HG03521 (cell line): ENCODE data around the gene NOP58.
"Not testable (repeated sequence)": the region's sequence is repeated elsewhere in the genome, so short reads cannot be mapped to it uniquely, and the experiment has no call there.

Source experiments
- ATAC-seq: cut with Tn5 transposase; IDR thresholded peaks from one replicate; pipeline ENCODE4 v1.9.1; 2021; ENCODE audit warnings: mild to moderate bottlenecking, moderate library complexity; ENCODE audit not compliant: unreplicated experiment

Gene NOP58

GRCh38 chr2:202299712-202300111 lies 34.1 kb downstream of the NOP58 start:
- peak; percentile 98 for ATAC-seq

DNA sequence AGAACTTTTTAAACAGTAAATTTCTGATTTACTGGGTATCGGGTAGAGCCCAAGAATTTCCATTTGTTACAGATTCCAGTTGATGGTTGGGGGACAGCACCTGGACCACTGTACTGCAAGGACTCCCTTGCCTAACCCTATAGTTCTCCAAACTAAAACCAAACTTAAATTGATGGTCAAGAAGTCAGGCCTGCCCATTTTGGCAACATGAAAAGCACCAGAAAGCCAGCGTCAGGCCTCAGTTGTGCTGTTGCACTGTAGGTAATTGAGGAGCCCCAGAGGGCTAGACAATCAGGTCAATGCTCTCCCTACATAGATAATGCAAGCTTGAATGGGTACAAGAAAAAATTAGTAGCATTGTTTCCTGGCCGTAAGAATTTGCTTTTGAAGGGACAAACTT lies 40.5 kb downstream of the NOP58 start:
- ATAC-seq = no peak

GRCh38 chr2:202307690-202308089 lies 42.1 kb downstream of the NOP58 start:
- no peak for ATAC-seq

- no peak for ATAC-seq
Observed at GRCh38 chr2:202311823-202312388, 46.3 kb downstream of the NOP58 start.

DNA sequence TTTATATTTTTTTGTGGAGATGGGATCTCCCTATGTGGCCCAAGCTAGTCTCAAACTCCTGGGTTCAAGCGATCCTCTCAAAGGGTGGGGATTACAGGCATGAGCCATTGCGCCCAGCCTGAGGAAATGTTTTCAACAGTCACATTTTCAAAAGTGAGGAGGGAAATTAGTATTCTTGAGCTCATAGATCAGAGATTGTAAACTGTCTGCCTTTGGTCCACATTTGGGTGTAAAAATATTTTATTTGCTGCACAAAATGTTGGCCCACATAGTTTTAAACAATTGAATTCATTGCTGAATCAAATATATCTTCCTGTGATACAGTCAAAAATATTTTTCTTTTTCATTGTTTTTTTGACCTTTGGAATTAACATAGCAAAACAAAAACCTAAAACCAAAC lies 48.6 kb downstream of the NOP58 start:
- no peak for ATAC-seq

DNA sequence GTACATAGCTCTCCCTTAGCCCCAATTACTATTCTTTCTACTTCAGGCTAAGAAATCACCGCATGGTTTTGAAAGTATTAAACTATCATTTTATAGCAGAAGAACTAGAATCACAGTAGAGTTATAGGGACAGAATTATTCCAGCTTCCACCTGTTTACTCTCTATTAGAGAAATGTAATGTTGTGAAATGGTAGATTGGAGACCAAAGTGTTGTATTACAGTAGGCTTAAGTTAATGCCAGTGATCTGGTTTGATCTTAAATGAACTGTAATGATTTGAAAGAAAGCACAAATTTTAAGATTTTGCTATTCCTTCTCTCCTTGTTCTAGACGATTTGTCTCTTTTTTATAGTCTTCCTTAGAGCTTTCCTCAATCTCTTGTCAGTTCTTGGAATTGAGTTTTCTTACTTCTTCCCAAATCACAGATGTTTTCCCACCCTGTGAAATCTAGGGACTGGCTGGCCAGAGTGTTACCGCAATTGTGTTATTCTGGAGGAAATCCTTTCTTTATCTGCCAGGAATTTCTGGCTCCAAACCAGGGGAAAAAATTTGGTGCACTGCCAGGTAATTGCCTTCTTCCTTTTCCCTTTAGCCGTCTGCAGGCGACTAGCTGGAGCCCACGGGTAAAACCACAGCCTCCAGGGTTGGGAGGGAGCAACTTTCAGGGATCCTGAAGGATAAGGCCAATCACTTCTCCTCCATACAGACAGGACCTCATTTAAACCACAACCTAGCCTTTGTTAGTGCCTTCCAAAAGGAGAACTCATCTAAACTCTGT lies 51.7 kb downstream of the NOP58 start:
- ATAC-seq = no peak

DNA sequence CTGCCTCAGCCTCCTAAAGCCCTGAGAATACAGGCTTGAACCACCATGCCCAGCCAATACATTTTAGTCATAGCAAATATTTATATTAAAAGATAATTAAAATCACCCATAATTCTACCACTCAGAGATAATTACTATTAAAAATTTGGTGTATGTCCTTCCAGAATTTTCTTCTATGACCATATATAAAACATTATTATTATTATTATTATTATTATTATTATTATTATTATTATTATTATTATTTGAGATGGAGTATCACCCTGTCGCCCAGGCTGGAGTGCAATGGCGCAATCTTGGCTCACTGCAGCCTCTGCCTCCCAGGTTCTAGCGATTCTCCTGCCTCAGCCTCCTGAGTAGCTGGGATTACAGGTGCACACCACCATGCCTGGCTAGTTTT lies 54.8 kb downstream of the NOP58 start:
- ATAC-seq = not testable (repeated sequence)

DNA sequence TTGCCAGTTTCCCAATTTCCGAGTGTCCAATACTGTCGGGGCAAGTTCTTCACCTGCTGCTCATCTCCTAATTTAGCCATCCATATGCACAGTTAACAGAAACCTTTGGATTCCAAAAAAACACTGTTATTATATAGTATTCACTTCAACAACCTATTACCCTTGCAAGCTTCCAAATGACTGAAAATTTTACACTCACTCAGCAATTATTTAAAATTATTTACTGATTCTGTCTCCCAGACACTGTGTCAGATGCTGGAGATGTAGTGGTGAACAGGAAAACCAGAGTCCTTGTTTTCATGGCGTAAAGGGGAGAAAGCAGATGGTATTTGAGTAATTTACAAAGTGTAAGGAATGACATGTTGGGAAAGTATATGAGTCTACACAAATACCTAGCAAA lies 56.9 kb downstream of the NOP58 start:
- ATAC-seq = no peak

GRCh38 chr2:202327858-202328257 lies 62.3 kb downstream of the NOP58 start:
- no peak for ATAC-seq

GRCh38 chr2:202335791-202336467 lies 70.4 kb downstream of the NOP58 start:
- ATAC-seq = no peak

GRCh38 chr2:202337151-202337550 lies 71.6 kb downstream of the NOP58 start:
- no peak for ATAC-seq

DNA sequence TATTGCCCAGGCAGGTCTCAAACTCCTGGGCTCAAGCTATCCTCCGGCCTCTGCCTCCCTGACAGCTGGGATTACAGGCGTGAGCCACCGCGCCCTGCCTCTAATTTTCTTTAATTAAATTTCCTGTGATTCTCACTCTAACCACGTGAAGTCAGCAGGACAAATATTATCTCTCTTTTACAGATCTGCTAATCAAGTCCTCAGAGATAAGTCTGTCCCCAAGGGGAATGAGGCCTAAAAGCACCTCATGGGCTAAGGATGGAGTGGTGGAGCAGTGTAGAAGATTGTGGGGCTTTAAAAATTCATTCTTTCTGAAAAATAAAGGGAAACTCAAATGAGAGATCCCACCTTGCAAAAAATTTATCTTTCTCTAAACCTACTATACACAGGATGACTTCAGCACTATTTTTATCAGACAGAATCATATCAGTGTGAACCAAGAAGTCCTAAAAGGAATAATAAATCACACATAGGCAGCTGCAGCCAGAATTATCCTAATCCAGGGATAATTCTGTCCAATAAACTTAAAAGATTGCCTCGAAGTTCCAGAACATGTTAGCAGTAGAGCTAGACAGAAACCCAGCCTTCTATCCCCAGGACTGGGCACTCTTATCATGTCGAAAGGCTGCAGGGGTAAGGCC lies 72.3 kb downstream of the NOP58 start:
- no peak for ATAC-seq

GRCh38 chr2:202339071-202339870 lies 73.7 kb downstream of the NOP58 start:
- no peak for ATAC-seq

- ATAC-seq = no peak
Observed at GRCh38 chr2:202344178-202344577, 78.6 kb downstream of the NOP58 start.

GRCh38 chr2:202346180-202346579 lies 80.6 kb downstream of the NOP58 start:
- ATAC-seq = no peak
